HEK293 (cell line): ENCODE data around the gene ANOS1.

ENCODE experiments used
- MYNN ChIP-seq: fragments of 450-650 bp; formaldehyde crosslinking; IDR thresholded peaks from 2 replicates; pipeline ENCODE4 v1.5.1; 2016; ENCODE audit warnings: missing biosample characterization, missing genetic modification characterization, borderline replicate concordance
- YY1 ChIP-seq: fragments of 450-650 bp; formaldehyde crosslinking; IDR thresholded peaks from 2 replicates; pipeline ENCODE4 v1.5.1; 2018; ENCODE audit warnings: missing biosample characterization, missing genetic modification characterization
- ZNF121 ChIP-seq: fragments of 450-650 bp; formaldehyde crosslinking; IDR thresholded peaks from 2 replicates; pipeline ENCODE4 v1.5.1; 2016; ENCODE audit warnings: missing biosample characterization, missing genetic modification characterization
- ZNF140 ChIP-seq: fragments of 450-650 bp; formaldehyde crosslinking; IDR thresholded peaks from 2 replicates; pipeline ENCODE4 v1.5.1; 2016; ENCODE audit warnings: missing biosample characterization, missing genetic modification characterization
- ZNF174 ChIP-seq: fragments of 450-650 bp; formaldehyde crosslinking; IDR thresholded peaks from 2 replicates; pipeline ENCODE4 v1.5.0; 2017; ENCODE audit warnings: missing biosample characterization, mild to moderate bottlenecking, missing genetic modification characterization
- ZNF175 ChIP-seq: fragments of 450-650 bp; formaldehyde crosslinking; IDR thresholded peaks from 2 replicates; pipeline ENCODE4 v1.5.1; 2016; ENCODE audit warnings: missing biosample characterization, missing genetic modification characterization
- TF ChIP-seq, protein P1 (sequence below): fragments of 450-650 bp; formaldehyde crosslinking; IDR thresholded peaks from 2 replicates; pipeline ENCODE4 v1.5.1; 2016; ENCODE audit warnings: missing biosample characterization, missing genetic modification characterization

DNA sequence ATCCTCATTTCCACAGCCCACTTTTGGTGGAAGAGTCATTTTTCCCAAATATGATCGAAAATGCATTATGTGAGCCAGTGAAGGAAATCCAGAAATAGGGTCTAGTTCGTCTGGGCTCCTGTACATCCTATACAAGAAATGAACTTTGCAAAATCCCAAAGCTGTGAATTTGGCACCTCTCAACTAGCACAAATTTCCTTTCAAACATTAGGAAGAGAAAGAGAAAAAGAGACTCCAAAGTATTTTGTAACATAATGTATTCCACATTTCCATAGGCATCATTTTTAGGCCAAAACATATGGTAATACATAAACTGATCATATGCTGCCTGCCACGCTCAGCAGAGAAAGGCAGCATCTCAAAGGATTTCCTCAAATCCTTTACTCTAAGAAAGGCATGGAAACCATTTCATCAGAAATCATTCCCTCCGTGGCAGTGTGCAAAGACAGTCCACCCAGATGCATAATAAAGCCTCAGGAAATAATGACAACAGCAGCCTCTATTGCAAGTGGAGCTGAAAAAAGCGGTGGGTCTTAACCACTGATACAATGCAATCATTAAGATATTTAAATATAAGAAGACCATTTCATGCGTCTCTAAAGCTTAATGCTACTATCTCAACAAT, 56.8 kb downstream of the ANOS1 start:
- no peak for TF ChIP-seq ZNF175 (tag by site-specific recombination)
- TF ChIP-seq ZNF174 (tag by site-specific recombination) = no peak
- TF ChIP-seq, protein P1, sequence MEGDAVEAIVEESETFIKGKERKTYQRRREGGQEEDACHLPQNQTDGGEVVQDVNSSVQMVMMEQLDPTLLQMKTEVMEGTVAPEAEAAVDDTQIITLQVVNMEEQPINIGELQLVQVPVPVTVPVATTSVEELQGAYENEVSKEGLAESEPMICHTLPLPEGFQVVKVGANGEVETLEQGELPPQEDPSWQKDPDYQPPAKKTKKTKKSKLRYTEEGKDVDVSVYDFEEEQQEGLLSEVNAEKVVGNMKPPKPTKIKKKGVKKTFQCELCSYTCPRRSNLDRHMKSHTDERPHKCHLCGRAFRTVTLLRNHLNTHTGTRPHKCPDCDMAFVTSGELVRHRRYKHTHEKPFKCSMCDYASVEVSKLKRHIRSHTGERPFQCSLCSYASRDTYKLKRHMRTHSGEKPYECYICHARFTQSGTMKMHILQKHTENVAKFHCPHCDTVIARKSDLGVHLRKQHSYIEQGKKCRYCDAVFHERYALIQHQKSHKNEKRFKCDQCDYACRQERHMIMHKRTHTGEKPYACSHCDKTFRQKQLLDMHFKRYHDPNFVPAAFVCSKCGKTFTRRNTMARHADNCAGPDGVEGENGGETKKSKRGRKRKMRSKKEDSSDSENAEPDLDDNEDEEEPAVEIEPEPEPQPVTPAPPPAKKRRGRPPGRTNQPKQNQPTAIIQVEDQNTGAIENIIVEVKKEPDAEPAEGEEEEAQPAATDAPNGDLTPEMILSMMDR = no peak
- no peak for TF ChIP-seq ZNF140 (tag by site-specific recombination)
- TF ChIP-seq ZNF121 = no peak
- TF ChIP-seq YY1 (tag by site-specific recombination) = no peak
- no peak for TF ChIP-seq MYNN (tag by site-specific recombination)
